ENCODE measurements around the gene AFF3.
"Not testable (repeated sequence)": the region's sequence is repeated elsewhere in the genome, so short reads cannot be mapped to it uniquely, and the experiment has no call there.

AFF3 gene

GRCh38 chr2:99756059-99756458, 386.3 kb downstream of the AFF3 start:
- TF ChIP-seq, protein P1, sequence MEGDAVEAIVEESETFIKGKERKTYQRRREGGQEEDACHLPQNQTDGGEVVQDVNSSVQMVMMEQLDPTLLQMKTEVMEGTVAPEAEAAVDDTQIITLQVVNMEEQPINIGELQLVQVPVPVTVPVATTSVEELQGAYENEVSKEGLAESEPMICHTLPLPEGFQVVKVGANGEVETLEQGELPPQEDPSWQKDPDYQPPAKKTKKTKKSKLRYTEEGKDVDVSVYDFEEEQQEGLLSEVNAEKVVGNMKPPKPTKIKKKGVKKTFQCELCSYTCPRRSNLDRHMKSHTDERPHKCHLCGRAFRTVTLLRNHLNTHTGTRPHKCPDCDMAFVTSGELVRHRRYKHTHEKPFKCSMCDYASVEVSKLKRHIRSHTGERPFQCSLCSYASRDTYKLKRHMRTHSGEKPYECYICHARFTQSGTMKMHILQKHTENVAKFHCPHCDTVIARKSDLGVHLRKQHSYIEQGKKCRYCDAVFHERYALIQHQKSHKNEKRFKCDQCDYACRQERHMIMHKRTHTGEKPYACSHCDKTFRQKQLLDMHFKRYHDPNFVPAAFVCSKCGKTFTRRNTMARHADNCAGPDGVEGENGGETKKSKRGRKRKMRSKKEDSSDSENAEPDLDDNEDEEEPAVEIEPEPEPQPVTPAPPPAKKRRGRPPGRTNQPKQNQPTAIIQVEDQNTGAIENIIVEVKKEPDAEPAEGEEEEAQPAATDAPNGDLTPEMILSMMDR (conservative IDR thresholded peaks at IDR 0.05), result no peak
- no peak overlapping the region for H3K27ac ChIP-seq

DNA sequence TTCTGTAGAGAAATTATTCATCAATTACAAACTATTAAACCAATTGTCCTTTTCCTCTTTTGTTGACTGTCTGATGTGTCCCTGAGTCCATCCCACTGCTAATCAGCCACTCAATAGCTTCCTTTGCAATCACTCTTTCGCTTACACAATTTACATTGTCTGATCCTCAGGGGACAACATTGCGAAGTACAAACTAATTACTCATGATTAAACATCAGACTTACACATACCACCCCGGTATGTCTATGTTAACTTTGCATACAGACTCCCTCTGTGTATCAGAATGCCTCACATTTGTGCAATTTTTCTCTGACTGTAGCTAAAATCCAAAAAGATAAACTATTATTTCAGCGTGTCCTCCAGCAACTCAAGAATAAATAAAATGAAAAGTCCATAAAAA, 388.2 kb downstream of the AFF3 start:
- TF ChIP-seq, protein P1 (conservative IDR thresholded peaks at IDR 0.05), result no peak
- no peak overlapping the region for H3K27ac ChIP-seq

- TF ChIP-seq, protein P1 (conservative IDR thresholded peaks at IDR 0.05), result no peak
- H3K27ac ChIP-seq, result no peak overlapping the region
Observed at GRCh38 chr2:99753505-99753904, 388.9 kb downstream of the AFF3 start.

GRCh38 chr2:99748344-99748743, 394.0 kb downstream of the AFF3 start:
- TF ChIP-seq, protein P1 (conservative IDR thresholded peaks at IDR 0.05), result no peak
- H3K27ac ChIP-seq, result no peak overlapping the region

- no peak overlapping the region for H3K27ac ChIP-seq
- TF ChIP-seq, protein P1 (conservative IDR thresholded peaks at IDR 0.05), result no peak
Observed at GRCh38 chr2:99747842-99748241, 394.5 kb downstream of the AFF3 start.

DNA sequence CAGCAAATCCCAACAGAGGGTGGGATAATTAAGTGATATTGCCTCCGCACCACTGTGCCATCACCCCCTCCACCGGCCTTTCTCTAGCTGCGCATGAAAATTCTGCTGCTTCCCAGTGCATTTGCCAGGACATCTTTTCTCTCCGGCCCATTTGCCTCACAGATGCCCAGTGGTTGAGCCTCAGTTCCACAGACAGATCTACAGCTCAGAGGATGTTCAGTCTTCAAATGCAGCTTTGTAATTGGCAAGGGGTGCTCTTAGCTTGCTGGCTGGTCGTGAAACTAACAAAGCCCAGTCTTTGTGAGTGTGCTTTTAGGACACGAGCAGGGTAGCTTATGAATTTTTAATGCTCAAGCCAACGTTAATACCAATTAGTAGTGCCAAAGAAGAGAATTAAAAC, 399.2 kb downstream of the AFF3 start:
- TF ChIP-seq, protein P1 (conservative IDR thresholded peaks at IDR 0.05), result no peak
- no peak overlapping the region for H3K27ac ChIP-seq

DNA sequence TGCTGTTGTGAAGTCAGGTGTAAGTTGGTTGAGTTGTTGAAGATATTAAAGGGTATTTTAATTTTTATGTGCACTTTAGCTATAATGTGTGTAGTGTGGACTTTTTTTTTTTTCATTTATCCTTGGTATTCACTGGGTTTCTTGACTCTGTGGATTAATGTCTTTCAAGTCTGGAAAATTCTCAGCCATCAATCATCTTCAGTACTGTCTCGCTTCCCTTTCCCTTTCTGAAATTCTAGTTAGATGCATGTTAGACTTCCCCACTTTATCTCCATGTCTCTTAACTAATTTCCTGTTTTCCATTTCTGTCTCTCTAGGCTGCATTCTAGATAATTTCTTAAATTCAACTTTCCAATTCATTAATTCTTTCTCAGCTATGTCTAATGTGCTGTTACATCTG, 404.9 kb downstream of the AFF3 start:
- no peak overlapping the region for H3K27ac ChIP-seq
- TF ChIP-seq, protein P1 (conservative IDR thresholded peaks at IDR 0.05), result no peak

DNA sequence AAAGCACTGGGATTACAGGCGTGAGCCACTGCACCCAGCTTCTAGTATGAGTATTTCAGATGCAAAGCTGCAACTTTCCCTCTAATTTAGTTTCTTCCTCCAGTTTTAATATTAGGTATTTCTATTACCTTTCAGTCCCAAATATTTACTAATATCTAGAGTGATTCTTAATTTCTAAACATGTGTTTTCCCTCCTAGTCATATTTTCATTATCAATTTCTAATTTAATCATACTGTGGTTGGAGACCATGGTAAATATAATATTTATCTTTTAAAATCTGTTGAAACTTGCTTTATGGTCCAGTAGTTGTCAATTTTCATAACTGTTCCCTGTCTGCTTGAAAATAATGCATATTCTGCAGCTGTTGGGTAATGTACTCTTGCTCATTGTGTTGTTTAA, 406.6 kb downstream of the AFF3 start:
- TF ChIP-seq, protein P1 (conservative IDR thresholded peaks at IDR 0.05), result no peak

GRCh38 chr2:99735314-99735713, 407.1 kb downstream of the AFF3 start:
- not testable (repeated sequence) for H3K27ac ChIP-seq

More for the DNA sequence above, 406.6 kb downstream of the AFF3 start:
- no peak overlapping the region for H3K27ac ChIP-seq

Measured in VCaP (cell line).